Glutamatergic neuron (in vitro differentiated cells): ENCODE results near the gene PARP12. TPM values are rescaled to one million over a fixed set of nuclear protein-coding genes. Genes with fewer than 3 reads are reported as not detected.

Experiments
- DNase-seq: peaks from one replicate; pipeline ENCODE4 v3.0.0; 2022
- H3K27ac Mint-ChIP-seq: one replicate; pipeline ENCODE4 v1.8.0; 2020; ENCODE audit warnings: mild to moderate bottlenecking, mixed read lengths, inconsistent platforms; ENCODE audit not compliant: unreplicated experiment
- H3K27me3 Mint-ChIP-seq: one replicate; pipeline ENCODE4 v1.8.0; 2020; ENCODE audit warnings: mild to moderate bottlenecking, moderate library complexity, mixed read lengths, inconsistent platforms; ENCODE audit not compliant: unreplicated experiment
- H3K36me3 Mint-ChIP-seq: one replicate; pipeline ENCODE4 v1.8.0; 2020; ENCODE audit warnings: mild to moderate bottlenecking, mixed read lengths, inconsistent platforms; ENCODE audit not compliant: unreplicated experiment
- H3K4me1 Mint-ChIP-seq: one replicate; pipeline ENCODE4 v1.8.0; 2020; ENCODE audit warnings: mild to moderate bottlenecking, low read depth, mixed read lengths, inconsistent platforms; ENCODE audit not compliant: unreplicated experiment
- H3K4me3 Mint-ChIP-seq: one replicate; pipeline ENCODE4 v1.8.0; 2020; ENCODE audit warnings: mild to moderate bottlenecking, mixed read lengths, inconsistent platforms; ENCODE audit not compliant: unreplicated experiment
- H3K9me3 Mint-ChIP-seq: one replicate; pipeline ENCODE4 v1.8.0; 2020; ENCODE audit warnings: mild to moderate bottlenecking, moderate library complexity, mixed read lengths, inconsistent platforms; ENCODE audit not compliant: unreplicated experiment
- CTCF ChIP-seq: fragments of 200-600 bp; sonication (generic); IDR thresholded peaks from one replicate; pipeline ENCODE4 v1.5.0; 2021; ENCODE audit not compliant: partially characterized antibody, unreplicated experiment
- total RNA-seq: library from RNA; stranded (reverse); fragmentation: NEBNext Ultra II Directional; extraction: Animal tissue kit (Norgen Biotek cat#: 25700); gene quantifications from one replicate; pipeline ENCODE4 v1.2.1, GENCODE V29; 2021; ENCODE audit not compliant: unreplicated experiment

The PARP12 gene
- total RNA-seq, 1 donor from 2014 or later = 0.15 TPM

DNA sequence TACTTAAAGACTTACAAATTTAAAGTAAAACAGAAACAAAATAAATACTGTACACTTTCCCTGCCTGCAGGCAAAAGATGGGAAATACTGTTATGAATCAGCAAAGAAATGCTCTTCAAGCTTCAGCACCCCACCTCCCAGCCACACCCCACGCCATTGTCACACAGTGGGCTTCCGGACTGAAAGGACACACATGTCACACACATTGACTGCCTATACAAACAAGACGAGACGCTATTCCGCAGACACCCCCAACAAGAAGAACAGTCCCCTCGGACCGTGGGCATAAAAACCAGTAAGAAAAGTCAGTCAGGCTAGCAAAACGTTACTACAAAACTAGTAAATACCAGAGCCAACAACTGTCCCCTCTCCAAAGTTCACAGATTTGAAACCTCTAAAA is 22.2 kb upstream of the PARP12 start:
- no peaks in the 10 kb centered on the region for H3K36me3 Mint-ChIP-seq
- no peak overlapping the region for H3K4me3 Mint-ChIP-seq
- peaks cover 2% of the 10 kb centered on the region for H3K9me3 Mint-ChIP-seq
- no peak overlapping the region for H3K27ac Mint-ChIP-seq
- TF ChIP-seq CTCF = no peak
- H3K27me3 Mint-ChIP-seq = no peaks in the 10 kb centered on the region
- peaks cover 2% of the 10 kb centered on the region for H3K4me1 Mint-ChIP-seq
- no peak for DNase-seq

DNA sequence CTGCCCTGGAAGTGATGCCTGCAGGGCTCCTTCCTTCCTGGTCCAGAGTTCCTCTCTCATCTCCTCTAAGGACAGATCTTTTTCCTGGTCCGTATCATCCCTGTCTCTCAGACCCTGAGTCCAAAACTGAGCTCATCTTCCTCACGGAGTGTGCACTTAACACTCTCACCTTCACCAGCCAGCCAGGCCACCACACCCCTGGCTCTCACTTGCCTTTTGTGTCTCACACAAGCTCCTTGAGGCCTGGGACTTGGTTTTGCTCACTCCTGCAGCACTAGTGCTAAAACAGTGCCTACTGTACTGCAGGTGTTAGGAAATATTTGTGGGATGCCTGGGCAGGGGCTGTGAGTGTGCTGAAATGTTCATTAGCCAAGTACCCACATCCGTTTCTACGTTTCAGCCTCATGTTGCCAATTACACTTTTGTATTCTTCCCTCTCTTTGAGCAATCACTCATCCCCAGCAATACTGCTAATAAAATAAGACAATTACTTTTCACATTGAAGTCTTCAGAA is 21.4 kb upstream of the PARP12 start:
- DNase-seq = no peak
- Mint-ChIP-seq H3K27me3 (no peaks in the 10 kb centered on the region), H3K36me3 (no peaks in the 10 kb centered on the region), H3K4me1 (peaks cover 4% of the 10 kb centered on the region), H3K4me3 (no peak overlapping the region), H3K27ac (no peak overlapping the region), H3K9me3 (peaks cover 2% of the 10 kb centered on the region)
- TF ChIP-seq CTCF = no peak

DNA sequence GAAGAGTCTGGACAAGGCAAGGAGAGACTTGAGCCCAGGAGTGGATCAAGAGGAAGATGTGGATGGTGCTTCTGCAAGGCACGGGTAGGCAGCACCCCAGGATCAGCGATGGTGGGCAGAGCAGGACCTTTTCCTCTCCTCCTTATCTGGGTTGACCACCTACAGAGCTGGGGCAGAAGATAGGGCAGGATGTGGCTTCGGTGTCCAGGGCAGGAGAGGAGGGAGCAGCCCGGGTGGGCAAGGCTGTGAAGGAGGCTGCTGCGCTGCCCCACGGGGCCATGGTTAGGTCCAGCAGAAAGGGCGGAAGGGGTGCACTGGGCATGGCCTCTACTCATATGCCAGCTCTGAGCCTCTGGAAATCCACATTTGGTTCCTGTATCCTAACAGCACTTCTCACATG is 20.0 kb upstream of the PARP12 start:
- no peak overlapping the region for H3K4me3 Mint-ChIP-seq
- no peak for DNase-seq
- no peaks in the 10 kb centered on the region for H3K27me3 Mint-ChIP-seq
- no peak for TF ChIP-seq CTCF
- peaks cover 6% of the 10 kb centered on the region for H3K4me1 Mint-ChIP-seq
- H3K27ac Mint-ChIP-seq = no peak overlapping the region
- H3K36me3 Mint-ChIP-seq = no peaks in the 10 kb centered on the region
- peaks cover 3% of the 10 kb centered on the region for H3K9me3 Mint-ChIP-seq

DNA sequence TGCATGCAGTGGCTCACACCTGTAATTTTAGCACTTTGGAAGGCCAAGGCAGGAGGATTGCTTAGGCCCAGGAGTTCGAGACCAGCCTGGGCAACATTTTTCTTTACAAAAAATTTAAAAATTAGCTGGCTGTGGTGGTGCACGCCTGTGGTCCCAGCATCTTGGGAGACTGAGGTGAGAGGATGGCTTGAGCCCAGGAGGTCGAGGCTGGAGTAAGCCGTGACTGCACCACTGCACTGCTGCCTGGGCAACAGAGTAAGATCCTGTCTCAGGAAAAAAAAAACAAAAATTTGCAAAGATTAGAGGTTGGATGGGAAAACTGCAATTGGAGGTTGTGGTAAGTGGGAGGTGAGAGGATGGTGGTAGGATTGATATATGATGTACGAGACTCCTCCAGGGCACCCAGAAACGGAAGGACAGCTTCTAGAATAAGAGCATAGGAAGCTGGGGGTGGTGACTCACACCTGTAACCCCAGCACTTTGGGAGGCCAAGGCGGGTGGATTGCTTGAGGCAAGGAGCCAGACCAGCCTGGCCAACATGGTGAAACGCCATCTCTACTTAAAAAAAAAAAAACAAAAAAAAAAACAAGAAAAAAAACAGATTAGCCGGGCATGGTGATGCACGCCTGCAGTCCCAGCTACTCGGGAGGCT is 19.1 kb upstream of the PARP12 start:
- Mint-ChIP-seq H3K4me1 (peaks cover 6% of the 10 kb centered on the region), H3K36me3 (no peaks in the 10 kb centered on the region), H3K4me3 (no peak overlapping the region), H3K27ac (no peak overlapping the region), H3K9me3 (peaks cover 3% of the 10 kb centered on the region), H3K27me3 (no peaks in the 10 kb centered on the region)
- no peak for DNase-seq
- no peak for TF ChIP-seq CTCF

- no peaks in the 10 kb centered on the region for H3K36me3 Mint-ChIP-seq
- peaks cover 3% of the 10 kb centered on the region for H3K9me3 Mint-ChIP-seq
- H3K4me3 Mint-ChIP-seq = no peak overlapping the region
- TF ChIP-seq CTCF = no peak
- no peak overlapping the region for H3K27ac Mint-ChIP-seq
- H3K27me3 Mint-ChIP-seq = no peaks in the 10 kb centered on the region
- no peak for DNase-seq
- peaks cover 6% of the 10 kb centered on the region for H3K4me1 Mint-ChIP-seq
Measured at GRCh38 chr7:140080919-140081318, 18.2 kb upstream of the PARP12 start.
